Measurements from ENCODE around the gene DHRS7. TPM values are rescaled to one million over a fixed set of nuclear protein-coding genes. Genes with fewer than 3 reads are reported as not detected.

Gene DHRS7
- total and polyA plus RNA-seq, 10 of the 15 experiments (the other 5 are each of a cell fraction or from before 2014, with no cell fraction given) = 55.0 to 99.8 (median 62.2) TPM

DNA sequence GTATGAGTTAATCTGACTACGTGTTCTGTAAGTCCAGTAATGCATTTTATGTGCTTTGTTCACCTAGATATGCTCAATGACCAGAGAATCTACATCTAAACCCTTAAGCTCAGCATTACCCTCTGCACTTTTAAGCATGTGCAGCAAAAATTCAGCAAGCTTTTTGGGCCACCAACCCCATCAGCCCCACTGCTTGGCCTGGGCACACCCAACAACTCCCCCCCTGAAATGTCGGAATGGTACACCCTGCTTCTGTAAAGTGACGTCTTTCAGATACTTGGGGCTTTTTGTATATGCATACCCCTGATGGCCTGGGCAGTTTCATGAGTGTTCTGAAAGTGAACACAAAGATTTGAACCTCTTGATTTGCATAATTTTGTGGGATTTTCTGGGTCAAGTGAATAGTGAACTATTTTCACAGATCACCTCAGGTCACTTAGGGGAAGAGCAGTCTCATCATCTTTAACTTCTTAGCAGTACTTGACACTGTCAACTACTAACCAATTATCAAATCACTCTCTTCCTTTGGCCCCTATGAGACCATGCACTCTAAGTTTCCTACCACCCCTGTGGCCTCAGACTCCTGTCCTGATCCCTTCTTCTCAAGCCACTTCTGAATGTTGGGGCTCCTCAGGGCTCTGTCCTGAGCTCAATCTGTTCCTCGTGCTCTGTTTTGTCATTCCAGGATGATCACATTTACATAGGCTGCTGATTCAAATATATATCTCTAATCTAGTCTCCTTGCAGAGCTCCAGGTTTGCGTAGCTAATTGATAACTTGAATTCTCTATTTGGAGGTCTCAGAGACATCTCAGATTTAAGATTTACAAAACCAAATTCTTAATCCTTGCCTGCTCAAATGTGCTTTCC is 47.5 kb upstream of the DHRS7 start (continued):
- TF ChIP-seq, protein P1, sequence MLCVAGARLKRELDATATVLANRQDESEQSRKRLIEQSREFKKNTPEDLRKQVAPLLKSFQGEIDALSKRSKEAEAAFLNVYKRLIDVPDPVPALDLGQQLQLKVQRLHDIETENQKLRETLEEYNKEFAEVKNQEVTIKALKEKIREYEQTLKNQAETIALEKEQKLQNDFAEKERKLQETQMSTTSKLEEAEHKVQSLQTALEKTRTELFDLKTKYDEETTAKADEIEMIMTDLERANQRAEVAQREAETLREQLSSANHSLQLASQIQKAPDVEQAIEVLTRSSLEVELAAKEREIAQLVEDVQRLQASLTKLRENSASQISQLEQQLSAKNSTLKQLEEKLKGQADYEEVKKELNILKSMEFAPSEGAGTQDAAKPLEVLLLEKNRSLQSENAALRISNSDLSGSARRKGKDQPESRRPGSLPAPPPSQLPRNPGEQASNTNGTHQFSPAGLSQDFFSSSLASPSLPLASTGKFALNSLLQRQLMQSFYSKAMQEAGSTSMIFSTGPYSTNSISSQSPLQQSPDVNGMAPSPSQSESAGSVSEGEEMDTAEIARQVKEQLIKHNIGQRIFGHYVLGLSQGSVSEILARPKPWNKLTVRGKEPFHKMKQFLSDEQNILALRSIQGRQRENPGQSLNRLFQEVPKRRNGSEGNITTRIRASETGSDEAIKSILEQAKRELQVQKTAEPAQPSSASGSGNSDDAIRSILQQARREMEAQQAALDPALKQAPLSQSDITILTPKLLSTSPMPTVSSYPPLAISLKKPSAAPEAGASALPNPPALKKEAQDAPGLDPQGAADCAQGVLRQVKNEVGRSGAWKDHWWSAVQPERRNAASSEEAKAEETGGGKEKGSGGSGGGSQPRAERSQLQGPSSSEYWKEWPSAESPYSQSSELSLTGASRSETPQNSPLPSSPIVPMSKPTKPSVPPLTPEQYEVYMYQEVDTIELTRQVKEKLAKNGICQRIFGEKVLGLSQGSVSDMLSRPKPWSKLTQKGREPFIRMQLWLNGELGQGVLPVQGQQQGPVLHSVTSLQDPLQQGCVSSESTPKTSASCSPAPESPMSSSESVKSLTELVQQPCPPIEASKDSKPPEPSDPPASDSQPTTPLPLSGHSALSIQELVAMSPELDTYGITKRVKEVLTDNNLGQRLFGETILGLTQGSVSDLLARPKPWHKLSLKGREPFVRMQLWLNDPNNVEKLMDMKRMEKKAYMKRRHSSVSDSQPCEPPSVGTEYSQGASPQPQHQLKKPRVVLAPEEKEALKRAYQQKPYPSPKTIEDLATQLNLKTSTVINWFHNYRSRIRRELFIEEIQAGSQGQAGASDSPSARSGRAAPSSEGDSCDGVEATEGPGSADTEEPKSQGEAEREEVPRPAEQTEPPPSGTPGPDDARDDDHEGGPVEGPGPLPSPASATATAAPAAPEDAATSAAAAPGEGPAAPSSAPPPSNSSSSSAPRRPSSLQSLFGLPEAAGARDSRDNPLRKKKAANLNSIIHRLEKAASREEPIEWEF (IDR thresholded peaks at IDR 0.05; ENCODE audit: insufficient replicate concordance, low read depth, low read length) = no peak
- no peak for TF ChIP-seq TCF3 (IDR thresholded peaks at IDR 0.05; ENCODE audit: borderline replicate concordance, insufficient read depth, low read depth, low read length)
- TF ChIP-seq, protein P2, sequence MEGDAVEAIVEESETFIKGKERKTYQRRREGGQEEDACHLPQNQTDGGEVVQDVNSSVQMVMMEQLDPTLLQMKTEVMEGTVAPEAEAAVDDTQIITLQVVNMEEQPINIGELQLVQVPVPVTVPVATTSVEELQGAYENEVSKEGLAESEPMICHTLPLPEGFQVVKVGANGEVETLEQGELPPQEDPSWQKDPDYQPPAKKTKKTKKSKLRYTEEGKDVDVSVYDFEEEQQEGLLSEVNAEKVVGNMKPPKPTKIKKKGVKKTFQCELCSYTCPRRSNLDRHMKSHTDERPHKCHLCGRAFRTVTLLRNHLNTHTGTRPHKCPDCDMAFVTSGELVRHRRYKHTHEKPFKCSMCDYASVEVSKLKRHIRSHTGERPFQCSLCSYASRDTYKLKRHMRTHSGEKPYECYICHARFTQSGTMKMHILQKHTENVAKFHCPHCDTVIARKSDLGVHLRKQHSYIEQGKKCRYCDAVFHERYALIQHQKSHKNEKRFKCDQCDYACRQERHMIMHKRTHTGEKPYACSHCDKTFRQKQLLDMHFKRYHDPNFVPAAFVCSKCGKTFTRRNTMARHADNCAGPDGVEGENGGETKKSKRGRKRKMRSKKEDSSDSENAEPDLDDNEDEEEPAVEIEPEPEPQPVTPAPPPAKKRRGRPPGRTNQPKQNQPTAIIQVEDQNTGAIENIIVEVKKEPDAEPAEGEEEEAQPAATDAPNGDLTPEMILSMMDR (IDR thresholded peaks at IDR 0.05 in 2 of 3, conservative IDR thresholded peaks at IDR 0.05 in 1 of 3; ENCODE audit: control insufficient read depth in 2 of 3, extremely low read depth in 1 of 3, insufficient read depth in 1 of 3, low read depth in 3 of 3, low read length in 3 of 3) = no peak
- TF ChIP-seq NFYB (IDR thresholded peaks at IDR 0.05; ENCODE audit: insufficient read depth, low read depth, low read length) = no peak
- peak; percentile 83 for TF ChIP-seq SMAD1 (IDR thresholded peaks at IDR 0.05; ENCODE audit: low read depth, partially characterized antibody)
- TF ChIP-seq ESRRA (IDR thresholded peaks at IDR 0.05; ENCODE audit: low read length) = no peak
- peak; percentile 96 for TF ChIP-seq FOXK2 (IDR thresholded peaks at IDR 0.05)
- TF ChIP-seq, protein P3, sequence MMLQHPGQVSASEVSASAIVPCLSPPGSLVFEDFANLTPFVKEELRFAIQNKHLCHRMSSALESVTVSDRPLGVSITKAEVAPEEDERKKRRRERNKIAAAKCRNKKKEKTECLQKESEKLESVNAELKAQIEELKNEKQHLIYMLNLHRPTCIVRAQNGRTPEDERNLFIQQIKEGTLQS (IDR thresholded peaks at IDR 0.05; ENCODE audit: borderline replicate concordance, extremely low read depth, low read depth, low read length) = no peak
- TF ChIP-seq, protein P4, sequence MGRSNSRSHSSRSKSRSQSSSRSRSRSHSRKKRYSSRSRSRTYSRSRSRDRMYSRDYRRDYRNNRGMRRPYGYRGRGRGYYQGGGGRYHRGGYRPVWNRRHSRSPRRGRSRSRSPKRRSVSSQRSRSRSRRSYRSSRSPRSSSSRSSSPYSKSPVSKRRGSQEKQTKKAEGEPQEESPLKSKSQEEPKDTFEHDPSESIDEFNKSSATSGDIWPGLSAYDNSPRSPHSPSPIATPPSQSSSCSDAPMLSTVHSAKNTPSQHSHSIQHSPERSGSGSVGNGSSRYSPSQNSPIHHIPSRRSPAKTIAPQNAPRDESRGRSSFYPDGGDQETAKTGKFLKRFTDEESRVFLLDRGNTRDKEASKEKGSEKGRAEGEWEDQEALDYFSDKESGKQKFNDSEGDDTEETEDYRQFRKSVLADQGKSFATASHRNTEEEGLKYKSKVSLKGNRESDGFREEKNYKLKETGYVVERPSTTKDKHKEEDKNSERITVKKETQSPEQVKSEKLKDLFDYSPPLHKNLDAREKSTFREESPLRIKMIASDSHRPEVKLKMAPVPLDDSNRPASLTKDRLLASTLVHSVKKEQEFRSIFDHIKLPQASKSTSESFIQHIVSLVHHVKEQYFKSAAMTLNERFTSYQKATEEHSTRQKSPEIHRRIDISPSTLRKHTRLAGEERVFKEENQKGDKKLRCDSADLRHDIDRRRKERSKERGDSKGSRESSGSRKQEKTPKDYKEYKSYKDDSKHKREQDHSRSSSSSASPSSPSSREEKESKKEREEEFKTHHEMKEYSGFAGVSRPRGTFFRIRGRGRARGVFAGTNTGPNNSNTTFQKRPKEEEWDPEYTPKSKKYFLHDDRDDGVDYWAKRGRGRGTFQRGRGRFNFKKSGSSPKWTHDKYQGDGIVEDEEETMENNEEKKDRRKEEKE (IDR thresholded peaks at IDR 0.05) = peak; percentile 88
- no peak for TF ChIP-seq SRF (IDR thresholded peaks at IDR 0.05; ENCODE audit: low read depth in 2 of 2, low read length in 2 of 2)
- no peak for TF ChIP-seq SIN3A (IDR thresholded peaks at IDR 0.05; ENCODE audit: low read depth, low read length)
- TF ChIP-seq HDAC6 (IDR thresholded peaks at IDR 0.05; ENCODE audit: unreplicated experiment) = no peak
- TF ChIP-seq SUPT20H (IDR thresholded peaks at IDR 0.05; ENCODE audit: borderline replicate concordance, control insufficient read depth, low read depth, low read length) = no peak
- no peak; the same call in 1 of the 2 replicates for TF ChIP-seq RAD51 (IDR thresholded peaks at IDR 0.05)

All from GM12878 (cell line).